Jurkat, Clone E6-1 (cell line): ENCODE measurements around the gene PRKACB.

Source experiments
- DNase-seq: peaks from one replicate; pipeline ENCODE4 v3.0.0-alpha.2; 2011; ENCODE audit warnings: low read depth, low spot score
- H3K4me3 ChIP-seq: 2 replicates; pipeline ENCODE4 v1.5.1; 2011; ENCODE audit warnings: mild to moderate bottlenecking, low read length, control low read depth, moderate library complexity

PRKACB gene

DNA sequence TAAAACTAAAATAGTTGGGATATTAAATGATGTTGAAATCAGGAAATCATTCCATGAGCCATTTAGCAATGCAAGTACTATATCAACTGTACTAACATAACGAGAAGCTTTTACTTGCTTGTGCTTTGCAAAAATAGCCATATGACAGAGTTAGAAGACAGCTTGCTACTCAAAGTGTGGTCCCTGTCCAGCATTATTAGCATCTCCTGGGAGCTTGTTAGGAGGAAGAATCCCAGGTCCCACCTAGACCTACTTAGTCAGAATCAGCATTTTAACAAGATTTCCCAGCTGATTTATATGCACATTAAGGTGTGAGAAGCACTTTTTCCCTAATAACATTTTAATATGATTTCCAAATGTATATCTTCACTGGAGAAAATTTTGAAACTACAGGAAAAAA lies 4.7 kb downstream of the PRKACB start:
- DNase-seq: no peak
- H3K4me3 ChIP-seq: no peak overlapping the region

DNA sequence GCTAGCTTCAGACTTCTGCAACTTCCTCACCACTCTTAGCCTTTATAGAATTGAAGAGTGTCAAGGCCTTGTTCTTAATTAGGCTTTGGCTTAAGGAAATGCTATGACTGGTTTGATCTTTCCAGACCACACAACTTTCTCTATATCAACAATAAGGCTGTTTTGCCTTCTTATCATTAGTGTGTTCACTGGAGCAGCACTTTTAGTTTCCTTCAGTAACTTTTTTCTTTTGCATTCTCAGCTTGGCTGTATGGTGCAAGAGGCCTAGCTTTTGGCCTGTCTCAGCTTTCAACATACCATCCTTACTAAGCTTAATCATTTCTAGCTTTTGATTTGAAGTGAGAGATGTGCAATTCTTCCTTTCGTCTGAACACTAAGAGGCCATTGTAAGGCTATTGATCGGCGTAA lies 8.6 kb downstream of the PRKACB start:
- no peak for DNase-seq
- H3K4me3 ChIP-seq: no peak overlapping the region

DNA sequence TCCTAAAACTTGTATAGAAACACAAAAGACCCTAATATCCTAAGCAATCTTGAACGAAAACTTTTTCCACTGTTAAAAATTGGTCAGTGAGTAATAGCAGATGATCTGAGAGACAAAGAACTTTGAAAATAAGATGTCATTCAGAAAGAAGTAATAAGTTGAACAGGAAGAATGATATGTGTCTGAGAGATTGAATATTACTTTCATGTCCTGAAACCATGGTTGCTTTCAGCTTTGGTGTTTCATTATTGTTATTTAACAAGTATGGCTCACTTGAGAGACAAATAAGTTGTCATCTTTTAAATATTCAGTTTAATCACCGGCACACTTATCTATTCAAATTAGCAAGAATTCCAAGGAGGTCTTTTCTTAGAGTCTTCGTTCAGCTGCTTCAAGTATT lies 11.4 kb downstream of the PRKACB start:
- DNase-seq: no peak
- no peak overlapping the region for H3K4me3 ChIP-seq

DNA sequence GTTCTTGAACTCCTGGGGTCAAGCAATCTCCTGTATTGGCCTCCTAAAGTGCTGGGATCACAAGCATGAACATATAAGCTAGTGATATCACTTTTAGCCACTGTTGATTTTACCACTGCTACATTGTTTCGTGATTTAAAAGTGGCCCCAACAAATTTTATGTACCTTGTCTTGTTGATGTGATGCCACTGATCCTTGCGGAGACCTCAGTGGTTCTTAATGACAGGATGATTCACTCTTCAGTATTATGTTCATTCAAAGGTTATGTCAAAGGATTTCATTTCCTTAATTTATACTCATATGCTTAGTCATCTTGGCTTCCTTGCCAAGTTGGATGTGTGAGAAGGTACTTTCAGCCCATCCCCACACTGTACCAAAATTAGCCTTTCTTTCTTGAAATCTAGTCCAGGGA lies 12.1 kb downstream of the PRKACB start:
- H3K4me3 ChIP-seq: no peak overlapping the region
- no peak for DNase-seq

DNA sequence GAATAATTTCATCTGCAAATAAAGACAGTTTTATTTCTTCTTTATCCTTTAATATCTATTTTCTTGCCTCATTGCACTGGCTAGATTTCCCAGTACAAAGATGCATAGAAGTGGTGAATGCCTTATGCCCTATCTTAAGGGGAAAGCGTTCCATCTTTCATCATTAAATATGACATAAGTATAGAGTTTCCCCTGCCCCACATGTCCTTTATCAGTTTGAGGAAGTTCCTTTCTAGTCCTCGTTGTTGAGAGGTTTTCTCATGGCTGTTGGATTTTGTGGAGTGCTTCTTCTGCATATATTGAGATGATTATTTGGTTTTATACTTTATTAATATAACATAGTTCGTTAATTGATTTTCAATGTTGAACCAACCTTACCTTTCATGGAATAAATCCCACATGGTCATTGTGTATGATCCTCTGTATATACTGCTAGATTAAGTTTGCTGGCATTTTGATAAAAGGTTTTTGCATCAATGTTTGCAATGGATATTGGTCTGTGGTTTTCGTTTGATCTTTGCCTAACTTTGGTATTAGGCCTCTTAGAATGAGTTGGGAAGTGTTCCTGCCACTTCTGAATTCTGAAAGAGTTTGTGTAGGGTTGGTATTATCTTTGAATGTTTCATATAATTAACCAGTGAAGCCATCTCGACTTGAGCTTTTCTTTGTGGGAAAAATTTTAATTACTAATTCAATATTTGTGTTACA lies 15.6 kb downstream of the PRKACB start:
- no peak for DNase-seq

DNA sequence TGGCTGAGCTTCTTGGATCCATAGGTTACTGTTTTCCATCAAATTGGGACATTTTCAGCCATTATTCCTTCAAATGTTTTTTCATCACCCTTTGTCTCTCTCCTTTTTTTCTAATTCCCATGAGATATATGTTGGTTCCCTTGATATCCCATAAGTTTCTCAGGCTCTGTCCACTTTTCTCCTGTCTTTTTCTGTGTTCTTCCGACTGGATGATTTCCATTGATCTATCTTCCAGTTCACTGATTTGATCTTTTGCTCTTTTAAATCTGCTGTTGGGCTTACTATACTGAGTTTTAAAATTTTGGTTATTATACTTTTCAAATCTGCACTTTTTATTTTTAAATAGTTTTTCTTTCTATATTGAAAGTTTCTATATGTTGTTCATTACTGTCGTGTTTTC lies 18.2 kb downstream of the PRKACB start:
- H3K4me3 ChIP-seq: no peak overlapping the region
- DNase-seq: no peak

More for the DNA sequence above, 15.6 kb downstream of the PRKACB start:
- H3K4me3 ChIP-seq: no peak overlapping the region

DNA sequence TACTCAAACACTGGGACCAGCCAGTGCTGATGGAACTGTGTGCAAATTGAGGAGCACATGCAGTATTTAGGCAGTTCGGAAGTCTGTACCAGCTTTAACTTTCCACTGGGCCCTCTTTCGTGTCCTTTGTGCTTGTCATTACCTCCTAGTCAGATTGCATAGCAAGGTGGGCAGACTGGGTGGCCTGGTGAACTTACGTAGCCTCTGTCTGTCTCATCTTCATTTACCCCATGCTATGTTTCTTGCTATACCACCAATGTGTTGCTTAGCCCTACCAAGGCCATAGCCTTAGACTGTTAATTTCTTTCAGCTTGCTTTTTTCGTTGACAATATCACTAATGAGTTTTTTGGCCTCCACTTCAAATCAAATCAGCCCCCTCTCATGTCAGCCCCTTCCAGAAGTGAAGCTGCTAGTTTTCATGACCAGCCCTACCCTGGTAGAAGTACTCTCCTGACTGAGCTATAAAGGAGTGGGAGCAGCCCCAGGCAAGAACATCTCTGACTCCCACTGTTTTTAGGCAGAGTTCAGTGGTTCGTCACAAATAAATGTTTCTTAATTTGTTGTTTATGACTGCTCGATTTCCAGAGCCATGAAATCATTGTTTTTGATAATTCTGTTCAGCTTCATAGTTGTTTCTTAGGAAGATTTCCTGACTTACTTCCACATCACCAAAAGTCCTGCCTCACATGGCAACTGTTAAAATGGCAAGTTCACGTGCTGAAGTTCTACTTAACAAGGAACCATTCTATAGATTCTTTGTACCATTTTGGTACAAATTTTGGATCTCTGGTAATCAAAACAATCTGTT lies 19.3 kb downstream of the PRKACB start:
- no peak overlapping the region for H3K4me3 ChIP-seq
- no peak for DNase-seq

DNA sequence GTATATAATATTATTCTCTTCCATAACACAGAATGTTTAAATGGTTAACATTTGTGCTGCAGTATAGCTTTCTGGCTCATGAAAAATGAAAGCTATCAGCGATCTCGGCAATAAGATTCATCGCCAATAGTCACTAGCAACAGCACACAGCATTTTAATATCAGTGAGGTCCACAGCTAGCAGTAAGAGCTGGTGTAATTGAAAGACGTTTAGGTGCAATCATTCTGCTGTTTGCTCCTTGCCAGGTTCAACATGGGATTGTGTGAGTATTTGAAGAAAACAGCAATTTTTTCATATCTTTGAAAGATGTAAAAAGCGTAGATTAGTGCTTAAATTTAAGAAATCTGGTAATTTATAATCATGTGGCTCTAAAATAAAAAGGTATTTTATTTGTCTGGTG lies 20.1 kb downstream of the PRKACB start:
- DNase-seq: no peak
- H3K4me3 ChIP-seq: no peak overlapping the region

DNA sequence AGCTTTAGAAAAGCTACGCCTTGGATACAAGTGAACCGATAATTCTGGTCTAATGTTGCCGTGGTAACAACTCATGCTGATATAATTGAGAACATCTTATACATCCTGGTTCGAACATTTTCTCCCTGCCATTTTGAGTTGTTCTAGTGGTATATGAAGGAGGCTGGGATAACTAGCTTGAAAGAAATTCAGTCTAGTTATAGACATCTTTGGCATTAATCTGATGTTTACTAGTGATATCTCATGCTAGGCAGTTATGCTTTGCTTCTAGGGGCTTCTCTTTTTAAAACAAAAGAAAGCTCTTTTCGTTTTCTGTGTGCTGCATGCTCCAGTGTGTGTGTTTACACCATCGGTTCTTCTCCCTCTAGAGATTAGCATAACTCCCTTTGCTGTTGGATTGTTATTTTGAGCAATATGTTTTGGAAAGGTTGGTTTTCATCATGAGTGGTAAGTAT lies 20.5 kb downstream of the PRKACB start:
- no peak overlapping the region for H3K4me3 ChIP-seq
- no peak for DNase-seq

DNA sequence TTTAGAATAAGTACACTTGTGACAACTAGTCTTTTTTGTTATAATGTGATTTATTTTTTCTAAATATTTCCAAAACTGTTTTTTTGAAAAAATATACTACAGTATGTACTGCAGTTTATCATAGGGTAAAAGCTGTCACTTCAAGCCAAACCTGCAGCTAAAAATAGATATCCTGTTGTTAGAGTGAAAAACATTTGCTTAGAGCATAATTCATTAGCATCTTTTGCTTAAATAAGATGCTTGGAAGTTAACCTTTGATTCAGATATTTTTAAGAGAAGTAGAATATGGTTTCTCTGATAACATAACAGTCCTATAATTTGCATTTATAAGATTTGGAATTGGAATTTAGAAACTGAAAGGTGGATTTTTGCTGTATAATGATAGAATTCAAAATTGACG lies 21.5 kb downstream of the PRKACB start:
- H3K4me3 ChIP-seq: no peak overlapping the region
- no peak for DNase-seq

DNA sequence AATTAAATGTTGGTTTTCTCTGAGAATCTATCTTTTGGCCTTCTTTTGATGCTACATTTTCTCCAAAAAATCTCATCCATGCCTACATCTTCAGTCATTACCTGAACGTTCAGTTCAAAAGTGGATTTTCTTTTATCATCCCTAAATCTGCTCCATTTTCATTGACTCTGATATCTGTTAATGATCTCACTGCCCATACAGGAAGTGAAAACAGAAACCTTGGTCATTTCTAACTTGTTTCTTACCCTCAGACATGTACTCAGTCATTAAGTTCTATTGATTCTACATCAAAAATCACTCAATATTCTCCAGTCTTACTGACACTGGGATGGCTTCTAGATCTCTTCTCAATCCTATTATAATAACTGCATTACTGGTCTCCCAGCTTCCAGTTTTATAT lies 22.7 kb downstream of the PRKACB start:
- DNase-seq: no peak
- H3K4me3 ChIP-seq: no peak overlapping the region

DNA sequence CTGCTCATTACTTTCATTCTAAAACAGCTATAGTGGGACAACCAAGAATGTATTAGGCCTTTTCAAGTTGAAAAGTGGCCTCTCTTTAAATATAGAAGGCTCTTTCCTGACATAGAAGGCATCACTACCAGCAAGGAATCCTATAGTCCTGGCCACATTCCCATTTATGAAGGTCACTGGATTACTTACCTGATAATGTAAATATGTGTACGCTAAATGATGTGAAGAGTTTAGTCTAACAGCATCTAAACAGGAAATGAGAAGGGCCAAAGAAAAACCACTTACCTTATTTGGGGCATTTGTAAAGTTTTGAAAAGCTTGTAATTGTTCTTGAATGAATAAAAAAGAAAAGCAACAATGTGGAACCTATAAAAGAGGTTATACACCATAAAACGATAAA lies 24.7 kb downstream of the PRKACB start:
- no peak overlapping the region for H3K4me3 ChIP-seq
- no peak for DNase-seq

DNA sequence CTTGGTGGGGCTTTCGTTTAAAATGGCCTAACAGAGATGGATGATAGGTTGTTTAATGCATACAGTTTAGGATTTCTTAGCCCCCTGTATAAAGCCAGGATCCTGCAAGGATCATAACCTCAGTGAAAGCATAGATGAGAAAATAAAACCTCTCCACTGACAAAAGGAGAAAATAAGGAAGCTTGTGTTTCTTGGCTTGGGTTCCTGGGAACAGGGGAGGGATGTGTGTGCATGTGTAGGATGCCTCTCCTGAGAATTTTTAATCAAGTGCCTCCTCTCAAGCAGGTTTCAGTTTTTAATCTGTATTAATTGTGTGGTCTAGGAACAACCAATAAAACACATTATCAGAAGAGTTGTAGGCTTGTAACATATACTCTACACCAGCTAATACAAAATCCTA lies 26.1 kb downstream of the PRKACB start:
- H3K4me3 ChIP-seq: no peak overlapping the region
- no peak for DNase-seq

DNA sequence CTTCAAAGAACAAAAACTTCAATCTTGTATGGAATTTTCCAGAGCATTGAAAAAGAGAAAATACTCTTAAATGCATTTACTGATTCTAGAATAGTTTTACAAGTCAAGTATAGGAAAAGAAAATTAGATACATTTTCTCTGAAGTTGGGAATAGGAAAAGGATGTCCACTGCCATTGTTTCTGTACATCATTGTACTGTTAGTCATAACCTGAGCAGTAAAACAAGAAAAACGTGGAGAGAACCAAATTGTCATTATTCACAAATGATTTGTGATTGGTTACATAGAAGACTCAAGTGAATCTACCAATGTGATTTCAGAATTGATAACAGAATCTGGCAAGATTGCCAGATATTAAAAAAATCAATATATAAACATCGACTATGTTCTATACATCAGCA lies 27.4 kb downstream of the PRKACB start:
- no peak overlapping the region for H3K4me3 ChIP-seq
- DNase-seq: no peak

DNA sequence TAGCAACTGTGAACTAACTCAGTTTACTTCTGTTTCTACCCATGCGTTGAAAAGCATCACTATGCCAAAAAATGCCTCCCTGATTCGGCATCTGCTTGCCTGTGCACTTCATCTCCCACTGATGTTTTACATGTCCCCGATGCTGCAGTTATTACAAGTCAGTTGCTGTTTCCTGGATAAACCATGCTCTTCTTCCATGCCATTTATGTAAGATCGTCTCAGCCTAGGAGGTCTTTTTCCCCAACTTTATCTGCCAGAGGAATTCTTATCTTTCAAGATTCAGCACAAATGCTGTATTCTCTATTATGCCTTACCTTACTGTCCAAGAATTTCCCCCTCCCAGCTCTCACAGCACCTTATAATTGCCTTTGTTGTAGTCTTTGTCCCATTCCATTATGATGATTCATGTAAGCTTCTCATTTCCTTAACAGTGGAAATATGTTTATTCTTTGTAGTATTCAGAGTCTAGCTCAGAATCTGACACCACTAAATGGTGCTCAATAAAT lies 30.0 kb downstream of the PRKACB start:
- no peak overlapping the region for H3K4me3 ChIP-seq

DNA sequence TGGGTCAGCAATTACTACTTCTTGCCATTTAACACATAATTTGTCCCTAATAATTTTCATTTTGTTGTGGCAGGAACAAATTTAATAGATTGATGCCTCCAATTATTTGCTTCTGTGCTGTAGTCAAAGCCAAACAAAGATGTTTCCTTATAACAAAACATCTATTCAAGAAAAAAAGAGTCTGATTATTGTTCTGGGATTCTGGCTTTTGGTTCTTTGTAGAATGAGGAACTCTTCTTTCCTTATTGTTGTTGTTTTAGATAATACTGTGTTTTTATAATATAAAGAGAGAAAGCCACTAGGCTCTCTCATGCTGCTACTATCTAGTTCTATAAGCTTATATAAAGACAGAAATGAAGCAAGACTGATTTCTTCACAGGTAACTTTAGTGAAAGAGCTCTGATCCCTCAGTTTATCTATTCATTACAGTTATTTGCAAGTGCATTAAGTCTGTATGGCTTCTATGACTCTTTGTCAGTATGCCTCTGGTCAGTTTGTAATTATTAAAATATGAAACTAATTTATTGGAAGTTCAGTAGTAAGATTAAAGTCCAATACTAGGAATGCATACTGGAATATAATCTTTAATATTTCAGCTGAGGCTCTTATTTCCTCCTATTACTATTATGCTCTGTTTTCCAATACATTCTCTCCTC lies 37.4 kb downstream of the PRKACB start:
- DNase-seq: no peak
- H3K4me3 ChIP-seq: no peak overlapping the region

More for the DNA sequence above, 30.0 kb downstream of the PRKACB start:
- no peak for DNase-seq

DNA sequence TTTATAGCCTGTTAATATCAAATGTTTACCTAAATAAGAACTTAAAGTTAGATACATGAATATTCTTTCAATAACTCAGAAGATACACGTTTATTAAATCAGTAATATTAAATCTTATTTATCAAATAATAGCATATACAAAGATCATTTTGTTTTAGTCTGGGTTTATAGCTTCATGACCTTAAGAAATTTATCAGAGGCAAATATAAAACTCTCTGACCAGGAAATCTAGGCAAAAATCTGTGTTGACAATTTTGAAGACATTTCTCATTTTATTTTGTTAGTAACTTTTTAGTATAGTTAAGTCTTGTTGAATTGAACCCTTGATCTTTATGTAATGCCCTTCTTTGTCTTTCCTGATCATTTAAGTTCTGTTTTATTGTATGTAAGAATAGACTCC lies 46.4 kb downstream of the PRKACB start:
- DNase-seq: no peak
- no peak overlapping the region for H3K4me3 ChIP-seq

DNA sequence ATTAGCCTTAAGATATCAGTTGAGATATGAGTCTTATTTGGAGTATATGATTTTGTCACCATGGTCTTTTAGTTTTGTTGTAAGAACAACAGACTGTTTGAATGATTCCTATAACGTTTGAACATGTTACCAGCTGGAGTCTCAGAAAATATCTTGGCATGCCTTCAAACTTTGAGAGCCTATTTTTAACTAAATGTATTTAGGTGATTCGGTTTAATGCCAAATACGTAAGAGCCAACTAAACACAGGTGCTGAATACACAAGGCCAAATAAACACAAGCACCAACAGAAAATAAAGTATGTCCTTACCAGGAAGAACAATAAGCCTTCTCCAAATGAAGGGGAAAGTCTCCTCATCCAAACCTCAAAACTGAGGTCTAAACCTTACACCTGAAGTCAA lies 48.6 kb downstream of the PRKACB start:
- no peak for DNase-seq
- H3K4me3 ChIP-seq: no peak overlapping the region

DNA sequence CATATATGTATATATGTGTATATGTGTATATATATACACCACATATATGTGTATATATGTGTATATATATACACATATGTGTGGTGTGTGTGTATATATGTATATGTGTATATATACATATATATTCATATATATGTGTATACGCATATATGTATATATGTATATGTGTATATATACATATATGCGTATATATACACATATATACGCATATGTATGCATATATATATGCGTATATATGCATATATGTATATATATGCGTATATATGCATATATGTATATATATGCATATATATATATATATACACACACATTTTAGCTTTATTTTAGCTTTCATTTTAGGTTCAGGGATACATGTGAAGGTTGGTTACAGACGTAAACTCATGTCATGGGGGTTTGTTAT lies 54.8 kb downstream of the PRKACB start:
- H3K4me3 ChIP-seq: no peak overlapping the region
- no peak for DNase-seq

DNA sequence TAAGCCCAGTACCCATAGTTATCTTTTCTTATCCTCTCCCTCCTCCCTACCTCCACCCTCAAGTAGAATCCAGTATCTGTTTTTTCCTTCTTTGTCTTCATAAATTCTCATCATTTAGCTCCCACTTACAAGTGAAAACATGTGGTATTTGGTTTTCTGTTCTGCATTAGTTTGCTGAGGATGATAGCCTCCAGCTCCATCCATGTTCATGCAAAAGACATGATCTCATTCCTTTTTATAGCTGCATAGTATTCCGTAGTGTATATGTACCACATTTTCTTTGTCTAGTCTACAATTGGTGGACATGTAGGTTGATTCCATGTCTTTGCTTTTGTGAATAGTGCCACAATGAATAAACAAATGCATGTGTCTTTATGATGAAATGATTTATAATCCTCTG lies 55.2 kb downstream of the PRKACB start:
- no peak overlapping the region for H3K4me3 ChIP-seq
- no peak for DNase-seq
